ENCODE data around the gene ARHGEF40.

GRCh38 chr14:21123429-21123828 is 53.3 kb downstream of the ARHGEF40 start:
- no peak for TF ChIP-seq CTCF (IDR thresholded peaks at IDR 0.05)
- no peak for TF ChIP-seq JUN (IDR thresholded peaks at IDR 0.05)
- no peak for TF ChIP-seq POLR2A (IDR thresholded peaks at IDR 0.05; ENCODE audit: low read length)
- no peak for TF ChIP-seq CHD2 (IDR thresholded peaks at IDR 0.05; ENCODE audit: low read length, partially characterized antibody)
- no peak for TF ChIP-seq HDAC2 (IDR thresholded peaks at IDR 0.05)
- TF ChIP-seq RCOR1 (IDR thresholded peaks at IDR 0.05; ENCODE audit: low read depth, low read length) = no peak

Data from A549 (cell line).